ENCODE results near the gene TXNDC15. TPM values are rescaled to one million over a fixed set of nuclear protein-coding genes. Genes with fewer than 3 reads are reported as not detected.

TXNDC15 gene
- total and polyA plus RNA-seq, 2 of the 13 experiments (the other 11 are each of a cell fraction or from before 2014, with no cell fraction given) = 22.2 to 49.9 TPM

DNA sequence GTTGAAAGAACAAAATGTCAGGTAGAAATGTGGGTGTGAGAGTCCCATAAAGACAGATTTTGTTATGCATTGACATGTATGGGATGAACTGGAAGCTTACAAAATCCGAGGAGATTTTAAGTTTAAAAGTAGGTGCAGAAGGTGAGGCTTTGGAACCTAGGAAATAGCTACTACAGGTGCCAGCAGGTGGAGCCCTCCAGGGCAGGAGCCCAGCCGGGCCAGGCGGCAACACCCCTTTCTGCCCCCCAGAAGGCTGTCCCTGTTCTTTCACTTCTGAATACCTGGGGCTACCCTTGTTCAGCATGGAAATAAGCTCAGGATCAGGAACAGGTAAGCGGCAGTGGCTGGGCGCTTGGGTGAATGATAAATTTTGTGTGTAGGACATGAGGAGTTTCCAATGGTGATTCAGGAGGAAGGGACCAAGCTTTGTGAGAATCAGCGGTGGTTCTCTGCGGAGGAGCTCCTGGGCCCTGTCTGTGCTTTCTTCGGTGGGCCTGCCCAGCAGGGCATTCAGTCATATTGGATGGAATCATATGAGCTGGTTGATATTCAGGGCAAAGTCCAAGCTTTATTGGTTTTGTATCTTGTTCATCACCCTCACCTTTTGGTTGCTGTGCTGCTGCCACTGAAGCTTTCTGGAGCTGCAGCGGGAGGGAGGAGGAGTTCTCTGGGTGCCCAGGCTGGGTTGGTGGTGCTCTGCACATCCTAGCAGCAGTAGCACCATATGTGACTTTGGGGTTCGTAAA, 43.1 kb downstream of the TXNDC15 start (continued):
- TF ChIP-seq, protein P1, sequence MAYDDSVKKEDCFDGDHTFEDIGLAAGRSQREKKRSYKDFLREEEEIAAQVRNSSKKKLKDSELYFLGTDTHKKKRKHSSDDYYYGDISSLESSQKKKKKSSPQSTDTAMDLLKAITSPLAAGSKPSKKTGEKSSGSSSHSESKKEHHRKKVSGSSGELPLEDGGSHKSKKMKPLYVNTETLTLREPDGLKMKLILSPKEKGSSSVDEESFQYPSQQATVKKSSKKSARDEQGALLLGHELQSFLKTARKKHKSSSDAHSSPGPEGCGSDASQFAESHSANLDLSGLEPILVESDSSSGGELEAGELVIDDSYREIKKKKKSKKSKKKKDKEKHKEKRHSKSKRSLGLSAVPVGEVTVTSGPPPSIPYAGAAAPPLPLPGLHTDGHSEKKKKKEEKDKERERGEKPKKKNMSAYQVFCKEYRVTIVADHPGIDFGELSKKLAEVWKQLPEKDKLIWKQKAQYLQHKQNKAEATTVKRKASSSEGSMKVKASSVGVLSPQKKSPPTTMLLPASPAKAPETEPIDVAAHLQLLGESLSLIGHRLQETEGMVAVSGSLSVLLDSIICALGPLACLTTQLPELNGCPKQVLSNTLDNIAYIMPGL (CRISPR knock-in tag; IDR thresholded peaks at IDR 0.05; ENCODE audit: borderline replicate concordance in 1 of 2, low read depth in 1 of 2) = peak in 1 of 2 experiments; percentile 26; a peak in 1 of 4 replicates
- TF ChIP-seq ZFX (CRISPR knock-in tag; IDR thresholded peaks at IDR 0.05; ENCODE audit: low read depth) = no peak
- TF ChIP-seq YEATS2 (CRISPR knock-in tag; IDR thresholded peaks at IDR 0.05; ENCODE audit: borderline replicate concordance) = no peak
- no peak for TF ChIP-seq REPIN1 (CRISPR knock-in tag; IDR thresholded peaks at IDR 0.05; ENCODE audit: borderline replicate concordance, low read depth)
- no peak for TF ChIP-seq SALL2 (CRISPR knock-in tag; IDR thresholded peaks at IDR 0.05)
- TF ChIP-seq HBP1 (CRISPR knock-in tag; IDR thresholded peaks at IDR 0.05; ENCODE audit: low read depth) = no peak
- TF ChIP-seq, protein P2, sequence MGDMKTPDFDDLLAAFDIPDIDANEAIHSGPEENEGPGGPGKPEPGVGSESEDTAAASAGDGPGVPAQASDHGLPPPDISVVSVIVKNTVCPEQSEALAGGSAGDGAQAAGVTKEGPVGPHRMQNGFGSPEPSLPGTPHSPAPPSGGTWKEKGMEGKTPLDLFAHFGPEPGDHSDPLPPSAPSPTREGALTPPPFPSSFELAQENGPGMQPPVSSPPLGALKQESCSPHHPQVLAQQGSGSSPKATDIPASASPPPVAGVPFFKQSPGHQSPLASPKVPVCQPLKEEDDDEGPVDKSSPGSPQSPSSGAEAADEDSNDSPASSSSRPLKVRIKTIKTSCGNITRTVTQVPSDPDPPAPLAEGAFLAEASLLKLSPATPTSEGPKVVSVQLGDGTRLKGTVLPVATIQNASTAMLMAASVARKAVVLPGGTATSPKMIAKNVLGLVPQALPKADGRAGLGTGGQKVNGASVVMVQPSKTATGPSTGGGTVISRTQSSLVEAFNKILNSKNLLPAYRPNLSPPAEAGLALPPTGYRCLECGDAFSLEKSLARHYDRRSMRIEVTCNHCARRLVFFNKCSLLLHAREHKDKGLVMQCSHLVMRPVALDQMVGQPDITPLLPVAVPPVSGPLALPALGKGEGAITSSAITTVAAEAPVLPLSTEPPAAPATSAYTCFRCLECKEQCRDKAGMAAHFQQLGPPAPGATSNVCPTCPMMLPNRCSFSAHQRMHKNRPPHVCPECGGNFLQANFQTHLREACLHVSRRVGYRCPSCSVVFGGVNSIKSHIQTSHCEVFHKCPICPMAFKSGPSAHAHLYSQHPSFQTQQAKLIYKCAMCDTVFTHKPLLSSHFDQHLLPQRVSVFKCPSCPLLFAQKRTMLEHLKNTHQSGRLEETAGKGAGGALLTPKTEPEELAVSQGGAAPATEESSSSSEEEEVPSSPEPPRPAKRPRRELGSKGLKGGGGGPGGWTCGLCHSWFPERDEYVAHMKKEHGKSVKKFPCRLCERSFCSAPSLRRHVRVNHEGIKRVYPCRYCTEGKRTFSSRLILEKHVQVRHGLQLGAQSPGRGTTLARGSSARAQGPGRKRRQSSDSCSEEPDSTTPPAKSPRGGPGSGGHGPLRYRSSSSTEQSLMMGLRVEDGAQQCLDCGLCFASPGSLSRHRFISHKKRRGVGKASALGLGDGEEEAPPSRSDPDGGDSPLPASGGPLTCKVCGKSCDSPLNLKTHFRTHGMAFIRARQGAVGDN (CRISPR knock-in tag; IDR thresholded peaks at IDR 0.05) = peak; percentile 33
- TF ChIP-seq, protein P3, sequence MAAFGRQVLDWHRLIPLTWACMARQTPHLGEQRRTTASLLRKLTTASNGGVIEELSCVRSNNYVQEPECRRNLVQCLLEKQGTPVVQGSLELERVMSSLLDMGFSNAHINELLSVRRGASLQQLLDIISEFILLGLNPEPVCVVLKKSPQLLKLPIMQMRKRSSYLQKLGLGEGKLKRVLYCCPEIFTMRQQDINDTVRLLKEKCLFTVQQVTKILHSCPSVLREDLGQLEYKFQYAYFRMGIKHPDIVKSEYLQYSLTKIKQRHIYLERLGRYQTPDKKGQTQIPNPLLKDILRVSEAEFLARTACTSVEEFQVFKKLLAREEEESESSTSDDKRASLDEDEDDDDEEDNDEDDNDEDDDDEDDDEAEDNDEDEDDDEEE (CRISPR knock-in tag; IDR thresholded peaks at IDR 0.05) = no peak
- TF ChIP-seq KDM5A (IDR thresholded peaks at IDR 0.05; ENCODE audit: borderline replicate concordance, low read length) = no peak
- TF ChIP-seq FOSL2 (CRISPR knock-in tag; IDR thresholded peaks at IDR 0.05) = no peak
- no peak for TF ChIP-seq RNF2 (conservative IDR thresholded peaks at IDR 0.05; ENCODE audit: low read depth)

All from HepG2 (cell line).